AG10803 (cell line): ENCODE measurements around the gene SORT1.
A peak's percentile ranks its signal among the peaks of the same experiment; 100 is the strongest.

Experiments used
- DNase-seq: peaks from one replicate; pipeline ENCODE4 v3.0.0; 2010; ENCODE audit warnings: low read depth
- H3K4me3 ChIP-seq: 2 replicates; pipeline ENCODE4 v1.5.1; 2011; ENCODE audit warnings: mild to moderate bottlenecking, low read length, control low read depth
- TF ChIP-seq, protein P1 (sequence below): conservative IDR thresholded peaks from 2 replicates; pipeline ENCODE4 v1.5.1; 2011; ENCODE audit warnings: mild to moderate bottlenecking, low read length, control low read depth, inconsistent platforms

SORT1 gene

GRCh38 chr1:109316506-109316905, 81.2 kb downstream of the SORT1 start:
- no peak for DNase-seq
- TF ChIP-seq, protein P1, sequence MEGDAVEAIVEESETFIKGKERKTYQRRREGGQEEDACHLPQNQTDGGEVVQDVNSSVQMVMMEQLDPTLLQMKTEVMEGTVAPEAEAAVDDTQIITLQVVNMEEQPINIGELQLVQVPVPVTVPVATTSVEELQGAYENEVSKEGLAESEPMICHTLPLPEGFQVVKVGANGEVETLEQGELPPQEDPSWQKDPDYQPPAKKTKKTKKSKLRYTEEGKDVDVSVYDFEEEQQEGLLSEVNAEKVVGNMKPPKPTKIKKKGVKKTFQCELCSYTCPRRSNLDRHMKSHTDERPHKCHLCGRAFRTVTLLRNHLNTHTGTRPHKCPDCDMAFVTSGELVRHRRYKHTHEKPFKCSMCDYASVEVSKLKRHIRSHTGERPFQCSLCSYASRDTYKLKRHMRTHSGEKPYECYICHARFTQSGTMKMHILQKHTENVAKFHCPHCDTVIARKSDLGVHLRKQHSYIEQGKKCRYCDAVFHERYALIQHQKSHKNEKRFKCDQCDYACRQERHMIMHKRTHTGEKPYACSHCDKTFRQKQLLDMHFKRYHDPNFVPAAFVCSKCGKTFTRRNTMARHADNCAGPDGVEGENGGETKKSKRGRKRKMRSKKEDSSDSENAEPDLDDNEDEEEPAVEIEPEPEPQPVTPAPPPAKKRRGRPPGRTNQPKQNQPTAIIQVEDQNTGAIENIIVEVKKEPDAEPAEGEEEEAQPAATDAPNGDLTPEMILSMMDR = no peak
- H3K4me3 ChIP-seq = no peak overlapping the region

- DNase-seq = no peak
- TF ChIP-seq, protein P1 = no peak
- H3K4me3 ChIP-seq = no peak overlapping the region
These were observed 82.4 kb downstream of the SORT1 start for GRCh38 chr1:109315288-109315687.

GRCh38 chr1:109314795-109315194, 82.9 kb downstream of the SORT1 start:
- TF ChIP-seq, protein P1 = no peak
- peak; percentile 73 for DNase-seq
- no peak overlapping the region for H3K4me3 ChIP-seq

DNA sequence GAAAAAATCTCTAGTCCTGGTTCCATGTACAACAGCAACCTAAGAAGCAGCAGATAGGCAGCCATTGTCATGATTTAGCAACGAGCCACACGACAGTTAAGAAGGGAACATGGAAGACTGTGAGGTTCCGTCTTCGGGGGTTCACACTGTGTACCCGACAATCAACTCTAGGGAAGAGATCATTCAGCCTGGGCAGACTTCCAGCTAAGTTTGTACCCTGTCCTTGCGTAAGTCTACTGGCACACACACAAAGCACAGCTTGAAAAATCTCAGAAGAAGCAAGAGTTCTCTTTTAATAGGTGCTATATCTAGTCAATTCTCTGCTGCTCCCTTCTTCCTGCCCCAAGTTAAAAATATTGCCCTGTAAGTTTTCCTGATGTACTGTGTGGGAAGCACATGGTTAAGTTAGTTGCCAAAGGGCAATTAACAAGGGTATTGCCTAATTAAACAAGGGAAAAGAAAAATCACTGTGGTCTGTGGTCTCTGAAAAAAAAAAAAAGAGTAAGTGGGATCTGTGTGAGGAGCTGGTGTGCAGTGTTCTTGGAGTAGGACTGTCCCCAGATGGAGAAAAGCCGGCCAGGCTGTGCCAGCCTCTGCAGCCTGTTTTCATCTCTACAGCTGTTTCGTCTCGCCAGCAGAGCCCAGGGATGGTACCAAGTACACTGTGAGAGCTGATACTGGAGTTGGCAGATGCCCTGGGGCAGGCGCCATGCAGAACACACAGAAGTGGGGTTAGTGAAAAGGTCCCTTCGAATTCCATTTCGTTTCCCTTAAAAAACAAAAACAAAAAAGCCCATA, 84.5 kb downstream of the SORT1 start:
- no peak overlapping the region for H3K4me3 ChIP-seq
- DNase-seq = peak; percentile 32
- TF ChIP-seq, protein P1 = no peak

GRCh38 chr1:109312246-109312645, 85.5 kb downstream of the SORT1 start:
- H3K4me3 ChIP-seq = no peak overlapping the region
- TF ChIP-seq, protein P1 = no peak
- peak; percentile 34 for DNase-seq

- TF ChIP-seq, protein P1 = no peak
- DNase-seq = no peak
- H3K4me3 ChIP-seq = no peak overlapping the region
These were observed 88.4 kb downstream of the SORT1 start for GRCh38 chr1:109309347-109309746.

- no peak for DNase-seq
- no peak overlapping the region for H3K4me3 ChIP-seq
- TF ChIP-seq, protein P1 = no peak
These were observed 90.3 kb downstream of the SORT1 start for GRCh38 chr1:109307274-109308021.
